AG08395 (cell line): Measurements from ENCODE around the gene OLA1.

Experiments used
- DNase-seq: peaks from one replicate; pipeline ENCODE4 v3.0.0; 2012; ENCODE audit warnings: mixed read lengths, low spot score

Gene OLA1

DNA sequence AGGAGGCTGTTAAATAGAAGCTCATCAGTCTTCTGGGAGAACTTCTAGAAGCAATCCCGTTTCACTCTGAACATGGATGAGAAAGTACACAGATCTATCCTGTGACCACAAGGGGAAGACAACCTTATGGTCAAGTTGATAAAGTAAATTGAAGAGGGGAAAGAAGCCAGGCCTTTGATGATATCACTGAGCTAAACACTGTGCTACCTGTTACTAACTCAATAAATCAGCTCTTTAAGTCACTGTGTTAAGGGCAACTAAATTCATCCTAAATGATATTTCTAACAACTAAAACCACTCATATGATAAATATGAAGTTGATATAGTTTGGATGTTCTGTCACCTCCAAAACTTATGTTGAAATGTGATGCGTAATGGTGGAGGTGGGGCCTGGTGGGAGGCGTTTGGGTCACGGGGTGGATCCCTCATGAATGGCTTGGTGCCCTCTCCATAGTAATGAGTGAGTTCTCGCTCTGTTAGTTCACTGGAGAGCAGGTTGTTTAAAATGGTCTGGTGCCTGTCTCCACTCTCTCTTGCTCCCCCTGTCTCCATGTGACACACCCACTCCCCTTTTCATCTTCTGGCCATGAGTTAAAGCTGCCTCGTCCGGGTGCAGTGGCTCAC is 23.6 kb downstream of the OLA1 start:
- no peak for DNase-seq

DNA sequence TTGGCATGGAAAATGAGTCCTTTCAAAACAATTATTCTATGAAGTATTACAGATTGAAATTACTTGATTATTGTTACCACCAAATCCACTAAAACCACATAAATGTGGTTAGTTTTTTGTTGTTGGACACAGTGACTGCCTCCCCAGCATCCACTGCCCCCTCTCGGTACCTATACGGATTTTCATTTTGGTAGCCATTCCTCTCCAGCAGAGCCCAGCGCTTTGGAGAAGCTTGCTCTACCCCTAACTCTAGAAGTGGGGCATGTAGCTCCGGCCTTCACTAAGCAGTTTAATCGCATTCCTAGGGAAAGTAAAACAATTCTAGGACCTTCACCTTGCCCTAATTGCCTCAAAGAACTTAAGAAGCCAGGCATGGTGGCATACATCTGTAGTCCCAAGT is 24.2 kb downstream of the OLA1 start:
- DNase-seq, result no peak

DNA sequence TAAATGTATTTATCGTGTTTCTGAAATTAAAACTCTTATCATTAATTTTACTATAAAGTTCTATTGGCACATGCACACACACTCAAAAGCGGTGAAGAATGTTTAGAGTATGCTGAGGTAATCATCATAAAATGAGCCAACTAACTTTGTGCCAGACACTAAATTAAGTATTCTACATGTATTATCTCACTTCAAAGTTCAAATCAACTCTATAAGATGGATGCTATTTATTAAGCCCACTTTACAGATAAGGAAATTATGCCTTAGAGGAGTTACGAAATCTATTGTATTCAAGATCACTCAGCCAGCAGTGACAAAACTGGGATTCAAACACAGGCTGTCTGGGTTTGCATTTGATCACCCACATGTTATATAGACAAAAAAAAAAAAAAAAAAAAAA is 24.9 kb downstream of the OLA1 start:
- DNase-seq, result no peak

DNA sequence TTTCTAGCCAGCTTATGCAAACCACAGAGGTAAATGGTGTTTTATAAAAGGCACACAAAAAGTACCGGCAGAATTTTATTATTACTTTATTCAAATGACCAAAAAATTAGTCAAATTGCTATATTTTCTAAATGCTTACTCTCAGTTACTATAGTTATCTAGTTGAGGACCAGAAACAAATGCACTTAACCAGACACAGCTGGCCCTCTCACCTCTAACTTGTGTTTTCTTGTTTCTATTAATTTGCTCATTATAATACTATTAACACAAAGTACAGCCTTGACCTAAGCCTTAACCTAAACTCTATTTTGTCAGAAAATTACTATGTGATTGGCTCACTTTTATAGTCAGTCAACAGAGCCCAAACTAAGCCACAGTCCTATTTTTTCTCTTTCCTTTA is 26.2 kb downstream of the OLA1 start:
- no peak for DNase-seq

DNA sequence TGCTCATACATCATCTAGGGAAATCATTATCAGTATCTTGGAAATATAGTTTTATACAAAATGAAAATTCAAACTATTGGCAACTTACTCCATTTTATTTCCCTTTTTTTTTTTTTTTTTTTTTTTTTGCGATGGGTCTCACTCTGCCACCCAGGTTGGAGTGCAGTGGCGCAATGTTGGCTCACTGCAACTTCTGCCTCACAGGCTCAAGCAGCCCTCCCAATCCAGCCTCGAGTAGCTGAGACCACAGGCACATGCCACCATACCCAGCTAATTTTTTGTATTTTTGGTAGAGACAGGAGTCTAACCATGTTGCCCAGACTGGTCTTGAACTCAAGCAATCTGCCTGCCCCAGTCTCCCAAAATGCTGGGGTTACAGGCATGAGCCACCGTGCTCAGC is 29.0 kb downstream of the OLA1 start:
- no peak for DNase-seq

DNA sequence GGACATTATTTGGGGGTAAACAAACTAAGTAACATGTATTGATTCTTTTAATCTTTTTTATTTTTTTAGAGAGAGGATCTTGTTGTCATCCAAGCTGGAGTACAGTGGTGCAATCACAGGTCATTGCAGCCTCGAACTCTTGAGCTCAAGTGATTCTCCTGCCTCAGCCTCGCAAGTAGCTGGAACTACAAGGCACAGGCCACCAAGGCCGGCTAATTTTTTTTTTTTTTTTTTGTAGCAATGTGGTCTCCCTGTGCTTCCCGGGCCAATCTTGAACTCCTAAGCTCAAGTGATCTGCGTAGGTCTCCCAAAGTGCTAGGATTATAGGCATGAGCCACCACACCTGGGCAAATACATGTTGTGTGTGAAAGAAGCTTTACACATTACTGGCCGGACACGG is 29.6 kb downstream of the OLA1 start:
- no peak for DNase-seq

DNA sequence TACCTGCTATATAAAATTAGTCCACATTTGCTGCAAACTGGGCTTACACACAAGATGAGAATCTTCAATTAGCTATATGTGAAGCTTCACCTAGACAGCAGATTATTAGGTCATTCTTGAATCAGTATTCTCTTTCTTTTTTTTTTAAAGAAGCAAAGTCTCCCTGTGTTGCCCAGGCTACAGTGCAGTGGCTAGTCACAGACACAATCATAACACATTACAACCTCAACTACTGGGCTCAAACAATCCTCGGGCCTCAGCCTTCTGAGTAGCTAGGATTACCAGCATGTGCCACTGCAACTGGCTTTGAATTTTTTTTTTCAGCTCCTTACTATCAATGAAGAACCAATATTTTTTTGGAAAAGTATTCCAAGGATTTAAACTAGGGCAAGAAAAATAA is 30.5 kb downstream of the OLA1 start:
- no peak for DNase-seq

DNA sequence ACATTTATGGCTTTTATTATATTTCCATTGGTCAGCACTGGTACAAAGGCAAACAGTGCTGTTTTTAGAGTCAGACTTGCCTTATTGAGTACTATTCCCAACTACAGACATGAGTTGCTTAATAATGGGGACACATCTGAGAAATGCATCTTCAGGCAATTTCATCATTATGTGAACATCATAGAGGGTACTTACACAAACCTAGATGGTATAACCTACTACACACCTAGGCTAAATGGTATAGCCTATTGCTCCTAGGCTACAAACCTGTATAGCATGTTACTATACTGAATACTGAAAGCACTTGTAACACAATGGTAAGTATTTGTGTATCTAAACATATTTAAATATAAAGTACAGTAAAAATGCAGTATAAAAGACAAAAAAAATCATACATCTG is 36.4 kb downstream of the OLA1 start:
- DNase-seq, result no peak

DNA sequence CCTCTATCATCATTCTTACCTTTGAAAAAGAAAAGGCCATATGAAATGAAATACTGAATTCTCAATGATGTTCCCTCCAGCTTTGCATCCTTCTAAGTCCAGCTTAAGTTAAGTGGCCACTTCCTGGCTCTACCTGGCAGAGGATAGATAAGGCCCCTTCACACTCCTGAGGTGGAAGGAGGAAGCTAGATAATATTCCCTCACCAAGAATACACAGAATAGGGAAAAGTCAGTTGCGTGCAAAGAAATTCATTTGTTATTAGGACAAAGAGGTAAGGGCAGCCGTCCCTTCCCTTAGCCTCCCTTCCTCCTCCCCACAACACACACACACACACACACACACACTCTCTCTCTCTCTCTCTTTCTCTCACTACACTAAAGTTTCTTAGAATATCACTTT is 37.5 kb downstream of the OLA1 start:
- DNase-seq, result no peak

DNA sequence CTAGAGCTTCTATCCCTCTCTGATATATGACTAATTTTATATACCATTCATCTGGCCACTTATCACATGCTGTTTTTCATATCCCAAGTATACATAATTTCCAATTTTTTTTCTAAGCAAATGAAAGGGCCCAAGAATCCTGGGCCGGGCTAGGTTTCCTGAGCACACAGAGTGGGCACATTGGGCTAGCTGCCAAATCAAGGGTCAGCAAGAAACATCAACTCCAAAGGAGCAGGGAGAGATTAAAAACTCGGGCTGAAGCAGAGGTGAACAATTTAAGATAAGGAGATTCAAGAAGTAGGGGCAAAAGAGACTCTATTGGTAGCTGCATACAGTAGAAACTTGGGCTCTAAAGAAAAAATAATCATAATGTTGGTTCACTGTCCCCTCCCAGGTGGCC is 39.0 kb downstream of the OLA1 start:
- no peak for DNase-seq

DNA sequence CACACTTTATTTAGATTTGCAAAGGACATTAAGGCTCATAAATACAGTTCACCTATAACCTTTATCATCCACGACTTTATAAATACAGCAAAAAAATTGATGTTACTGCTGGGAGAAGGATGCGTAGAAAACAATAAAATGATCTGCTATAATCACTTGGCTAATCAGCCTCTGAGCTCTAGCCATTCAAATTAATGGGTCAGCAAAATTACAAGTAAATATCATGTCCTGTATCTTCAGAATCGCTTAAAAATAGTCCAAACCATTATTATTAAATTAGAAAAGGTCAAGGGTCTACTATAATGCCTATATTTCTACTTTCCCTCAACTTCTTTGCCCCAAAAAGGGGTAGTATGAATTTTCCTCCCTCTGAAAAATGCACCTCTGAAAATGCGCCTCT is 40.3 kb downstream of the OLA1 start:
- no peak for DNase-seq

DNA sequence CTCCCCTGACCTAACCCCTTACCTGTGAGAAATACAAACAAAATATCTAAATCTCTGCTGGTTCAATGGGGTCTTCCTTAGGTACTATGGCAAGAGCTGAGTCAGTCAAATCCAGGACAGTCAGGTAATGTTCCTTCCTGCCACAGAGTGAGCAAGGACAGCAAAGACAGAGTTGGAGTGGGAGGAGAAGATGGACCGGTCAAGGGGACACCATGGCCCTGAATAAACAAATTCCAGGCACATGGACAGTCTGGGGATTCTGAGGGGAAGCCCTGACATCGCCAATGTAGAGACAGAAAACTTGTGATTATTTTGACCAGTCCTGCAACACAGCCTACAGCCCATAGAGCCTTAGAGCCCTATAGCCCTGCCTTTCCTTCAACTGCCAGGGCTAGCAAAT is 42.8 kb downstream of the OLA1 start:
- no peak for DNase-seq

DNA sequence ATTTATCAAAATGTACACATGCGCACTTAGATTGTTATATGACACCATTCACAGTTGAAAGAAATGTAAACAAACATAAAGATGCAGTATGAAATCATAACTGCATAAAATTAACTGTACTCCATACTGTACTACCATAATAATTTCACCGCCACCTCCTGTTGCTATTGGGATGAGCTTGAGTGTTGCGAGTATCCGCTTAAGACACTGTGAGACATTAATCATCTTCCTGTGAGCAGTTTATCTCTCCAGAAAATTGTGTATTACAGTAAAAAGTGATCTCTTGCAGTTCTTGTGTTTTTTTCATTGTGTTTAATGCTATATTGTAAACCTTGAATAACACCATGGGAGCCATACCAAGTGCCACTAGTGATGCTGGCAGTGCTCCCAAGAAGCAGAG is 46.1 kb downstream of the OLA1 start:
- DNase-seq, result no peak

DNA sequence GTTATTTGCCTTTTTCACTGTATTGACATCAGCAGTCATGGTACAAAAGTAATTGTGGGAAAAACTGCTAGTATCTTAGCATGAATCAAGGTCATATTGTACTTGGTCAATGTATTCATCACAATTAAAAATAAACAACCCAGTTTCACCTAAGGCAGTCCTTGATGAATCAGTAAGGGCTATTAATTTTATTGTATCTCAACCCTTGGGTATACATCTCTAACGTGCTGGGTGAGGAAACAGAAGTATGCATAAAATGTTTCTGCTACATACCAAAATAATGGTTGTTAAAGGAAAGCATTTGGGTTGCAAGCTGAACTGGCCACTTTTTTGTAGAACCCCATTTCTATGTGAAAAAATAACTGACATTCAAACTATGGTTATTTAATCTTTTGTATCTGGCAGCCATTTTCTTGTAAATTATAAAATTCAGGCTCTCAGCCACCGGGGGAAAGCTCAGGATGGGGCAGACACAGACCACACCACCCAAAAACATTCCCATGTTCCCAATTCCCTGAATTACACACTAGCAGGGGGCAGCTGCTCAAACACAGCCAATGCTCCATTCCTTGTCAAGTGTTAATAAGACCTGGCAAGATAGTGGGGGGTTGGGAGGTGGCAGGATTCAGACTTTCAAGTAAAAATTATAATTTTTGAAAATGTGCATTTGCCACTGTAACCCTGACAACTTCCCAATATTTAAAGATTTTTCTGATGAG is 49.3 kb downstream of the OLA1 start:
- DNase-seq, result no peak

DNA sequence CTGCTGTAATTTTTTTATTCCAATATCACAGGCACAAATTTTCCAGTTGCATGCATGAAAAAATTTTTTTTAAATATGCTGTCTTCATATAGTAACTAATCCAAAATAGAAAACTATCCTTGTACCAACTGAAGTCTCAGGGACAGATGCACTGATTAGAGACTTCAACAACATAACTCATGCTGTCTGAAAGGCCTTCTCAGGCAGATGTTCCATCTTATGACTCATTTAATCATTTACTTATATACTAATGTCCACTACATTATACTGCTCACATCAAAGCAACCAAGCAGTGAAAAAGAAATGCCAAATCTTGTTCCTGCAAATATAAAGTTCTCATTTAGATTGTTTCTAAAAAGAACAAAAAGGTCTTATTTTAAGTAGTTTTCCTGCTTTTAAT is 53.1 kb downstream of the OLA1 start:
- no peak for DNase-seq

DNA sequence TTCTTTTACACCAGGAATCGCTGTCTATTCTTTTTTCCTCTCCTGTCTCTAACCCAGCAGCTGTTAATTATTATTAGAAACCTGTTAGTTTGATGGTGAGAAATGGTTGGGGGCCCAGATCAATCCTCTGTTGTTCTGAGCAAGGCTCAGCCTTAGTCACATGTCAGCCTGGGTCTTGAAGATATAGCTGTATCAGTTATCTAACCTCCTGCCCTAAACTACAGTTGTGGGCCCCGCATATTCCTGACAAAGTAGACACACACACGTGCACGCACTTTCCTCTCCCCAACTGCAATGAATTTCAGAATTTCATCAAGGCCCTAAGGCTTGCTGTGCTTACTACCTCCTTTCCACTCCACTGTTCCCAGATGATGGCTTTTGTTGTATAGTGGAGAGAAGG is 54.6 kb downstream of the OLA1 start:
- DNase-seq, result no peak

DNA sequence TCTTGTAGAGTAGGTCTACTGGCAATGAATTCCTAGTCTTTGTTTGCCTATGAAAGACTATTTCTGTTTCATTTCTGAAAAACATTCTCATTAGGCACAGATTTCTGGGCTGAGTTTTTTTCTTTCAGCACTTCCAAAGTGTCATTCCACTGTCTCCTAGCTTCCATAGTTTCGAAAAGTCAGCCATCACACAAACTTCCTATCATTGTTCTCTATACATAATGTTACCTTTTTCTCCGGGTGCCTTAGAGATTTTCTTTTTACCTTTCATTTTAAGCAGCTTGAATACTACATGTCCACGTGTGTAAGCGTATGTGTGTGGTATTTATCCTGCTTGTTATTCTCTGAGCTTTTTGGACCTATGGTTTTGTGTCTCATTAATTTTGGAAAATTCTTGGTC is 55.7 kb downstream of the OLA1 start:
- no peak for DNase-seq

DNA sequence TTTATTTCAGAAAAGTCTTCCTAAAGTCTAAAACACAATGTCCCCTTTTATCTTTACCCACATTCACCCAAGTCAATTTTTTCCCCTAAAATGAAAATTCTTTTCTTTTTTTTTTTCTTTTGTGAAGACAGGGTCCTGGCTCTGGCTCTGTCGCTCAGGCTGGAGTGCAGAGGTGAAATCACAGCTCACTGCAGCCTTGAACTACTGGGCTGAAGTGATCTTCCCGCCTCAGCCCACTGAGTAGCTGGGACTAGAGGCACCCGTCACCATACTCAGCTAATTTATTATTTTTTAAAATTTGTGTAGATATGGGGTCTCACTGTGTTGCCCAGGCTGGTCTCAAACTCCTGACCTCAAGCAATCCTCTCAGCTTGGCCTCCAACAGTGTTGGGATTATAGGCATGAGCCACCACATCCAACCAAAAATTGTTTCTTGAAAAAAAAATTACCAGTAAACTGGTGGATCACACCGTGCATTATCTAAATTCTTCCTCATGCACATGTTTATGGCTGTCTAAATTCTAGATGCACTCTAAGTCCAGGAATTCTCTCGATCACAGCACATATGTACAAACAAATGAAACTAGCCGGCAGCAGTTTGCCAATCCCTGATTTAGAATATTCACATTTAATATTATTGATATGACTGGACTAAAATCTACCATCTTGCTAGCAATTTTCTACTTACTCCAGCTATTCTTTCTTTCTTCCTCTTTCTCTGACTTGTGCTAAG is 56.8 kb downstream of the OLA1 start:
- DNase-seq, result no peak

DNA sequence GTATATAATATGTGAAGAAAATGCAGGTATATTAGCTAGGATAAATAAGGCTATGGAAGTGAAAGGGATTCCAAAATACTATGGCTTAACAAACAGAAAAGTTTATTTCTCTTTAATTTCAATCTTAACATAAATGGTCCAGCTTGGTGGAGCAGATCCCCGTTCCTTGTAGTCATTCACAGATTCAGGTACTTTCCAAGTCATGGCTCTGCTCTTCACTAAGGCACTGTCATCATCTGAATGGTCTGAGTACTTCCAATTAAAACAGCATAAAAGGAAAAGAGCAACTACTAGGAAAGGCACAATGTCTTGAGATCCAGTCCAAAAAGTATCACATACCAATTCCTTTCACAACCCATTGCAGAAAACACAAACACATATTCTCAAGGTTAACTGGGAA is 63.4 kb downstream of the OLA1 start:
- no peak for DNase-seq

DNA sequence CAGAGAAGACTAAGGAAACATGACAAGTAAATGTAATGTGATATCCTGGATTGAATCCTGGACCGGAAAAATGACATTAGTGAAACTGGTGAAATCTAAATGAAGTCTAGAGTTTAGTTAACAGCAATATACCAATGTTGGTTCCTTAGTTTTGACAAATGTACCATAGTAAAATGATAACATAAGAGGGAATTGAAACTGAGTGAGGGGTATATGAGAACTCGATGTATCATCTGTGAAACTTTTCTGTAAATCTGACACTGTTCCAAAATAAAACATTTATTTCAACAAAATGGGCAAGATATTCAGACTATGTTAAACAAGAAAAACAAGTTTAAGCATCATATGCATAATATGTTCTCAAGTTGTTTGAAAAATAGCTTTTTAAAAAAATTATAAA is 63.8 kb downstream of the OLA1 start:
- DNase-seq, result no peak

DNA sequence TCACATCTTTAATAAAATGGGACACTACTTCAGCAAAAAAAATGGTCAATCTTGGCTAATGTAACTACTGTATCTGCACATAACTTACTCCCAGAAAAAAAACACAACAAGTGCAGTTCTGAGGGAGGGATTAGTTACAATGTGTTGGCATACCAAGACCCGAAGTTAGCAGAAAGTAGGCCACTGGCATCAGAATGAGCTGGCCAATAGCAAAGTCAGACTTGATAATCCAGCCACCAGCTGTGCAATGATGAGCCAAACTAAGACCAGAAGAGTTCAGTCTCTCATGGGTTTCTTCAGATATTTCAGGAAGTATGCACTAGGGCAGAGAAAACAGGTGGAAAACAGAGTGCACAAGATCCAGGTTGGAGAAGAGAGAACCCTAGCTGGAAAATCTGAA is 65.3 kb downstream of the OLA1 start:
- no peak for DNase-seq

DNA sequence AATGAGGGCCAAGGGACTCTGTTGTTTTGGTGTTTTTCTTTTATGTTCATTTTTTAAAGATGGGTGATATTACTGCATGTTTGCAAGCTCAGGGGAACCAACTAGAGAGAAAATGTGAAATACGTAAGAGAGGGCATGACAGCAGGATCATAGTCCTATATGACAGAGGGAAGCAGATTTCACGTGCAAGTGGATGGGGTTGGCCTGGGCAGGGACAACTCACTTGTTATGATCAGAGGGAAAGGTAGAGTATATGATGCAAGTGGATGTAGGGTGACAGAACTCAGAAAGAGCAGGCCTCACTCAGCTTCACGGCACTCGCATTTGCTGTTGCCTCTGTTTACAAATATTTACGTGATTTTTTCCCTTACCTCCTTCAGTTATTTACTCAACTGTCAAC is 67.0 kb downstream of the OLA1 start:
- DNase-seq, result no peak

DNA sequence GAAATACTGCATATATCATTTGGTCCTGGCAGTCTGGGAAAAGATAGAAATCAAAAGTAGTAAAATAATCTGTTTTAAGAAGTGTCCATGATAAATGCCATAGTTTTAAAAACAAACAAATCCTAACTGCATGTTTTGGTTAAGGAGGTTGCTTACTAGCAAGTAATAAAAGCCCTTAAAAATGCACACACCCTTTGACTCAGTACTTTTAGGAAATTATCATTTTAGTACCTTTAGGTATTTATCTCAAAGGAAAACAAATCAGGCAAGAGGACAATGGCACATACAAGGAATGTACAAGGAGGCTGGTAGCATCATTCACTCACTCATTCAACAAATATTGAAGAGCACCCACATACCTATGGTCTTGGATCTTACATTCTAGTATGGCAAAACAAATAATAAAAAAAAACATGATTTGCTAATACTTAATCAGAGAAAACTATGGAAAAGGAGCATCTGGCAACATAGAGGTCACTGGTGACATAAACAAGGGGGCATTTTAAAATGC is 67.6 kb downstream of the OLA1 start:
- no peak for DNase-seq
